AG04449 (cell line): ENCODE data around the gene LRIF1.
A peak's percentile ranks its signal among the peaks of the same experiment; 100 is the strongest.
"Not testable (repeated sequence)": the region's sequence is repeated elsewhere in the genome, so short reads cannot be mapped to it uniquely, and the experiment has no call there.

Experiments
- CTCF ChIA-PET: fragments of 350-600 bp; formaldehyde crosslinking; extraction: SDS; loops from one replicate; lab custom pipeline; 2021; ENCODE audit warnings: antibody characterized with exemption; lab: Yijun Ruan, JAX
- POLR2A ChIA-PET: fragments of 400-600, 350-600 bp; formaldehyde crosslinking; extraction: SDS; loops from one replicate; lab custom pipeline; 2020; ENCODE audit warnings: antibody characterized with exemption, inconsistent platforms; lab: Yijun Ruan, JAX
- DNase-seq: peaks from one replicate; pipeline ENCODE4 v3.0.0-alpha.2; 2010; ENCODE audit warnings: low read depth, low spot score
- H3K4me3 ChIP-seq: 2 replicates; pipeline ENCODE4 v1.5.1; 2011; ENCODE audit warnings: low read depth, mild to moderate bottlenecking, control low read depth, low read length
- TF ChIP-seq, protein P1 (sequence below): IDR thresholded peaks from one replicate; pipeline ENCODE4 v1.5.1; 2011; ENCODE audit warnings: mild to moderate bottlenecking, moderate library complexity, low read length, control low read depth, inconsistent platforms; ENCODE audit not compliant: insufficient read depth; ENCODE audit errors: missing control alignments

The LRIF1 gene, protein sequence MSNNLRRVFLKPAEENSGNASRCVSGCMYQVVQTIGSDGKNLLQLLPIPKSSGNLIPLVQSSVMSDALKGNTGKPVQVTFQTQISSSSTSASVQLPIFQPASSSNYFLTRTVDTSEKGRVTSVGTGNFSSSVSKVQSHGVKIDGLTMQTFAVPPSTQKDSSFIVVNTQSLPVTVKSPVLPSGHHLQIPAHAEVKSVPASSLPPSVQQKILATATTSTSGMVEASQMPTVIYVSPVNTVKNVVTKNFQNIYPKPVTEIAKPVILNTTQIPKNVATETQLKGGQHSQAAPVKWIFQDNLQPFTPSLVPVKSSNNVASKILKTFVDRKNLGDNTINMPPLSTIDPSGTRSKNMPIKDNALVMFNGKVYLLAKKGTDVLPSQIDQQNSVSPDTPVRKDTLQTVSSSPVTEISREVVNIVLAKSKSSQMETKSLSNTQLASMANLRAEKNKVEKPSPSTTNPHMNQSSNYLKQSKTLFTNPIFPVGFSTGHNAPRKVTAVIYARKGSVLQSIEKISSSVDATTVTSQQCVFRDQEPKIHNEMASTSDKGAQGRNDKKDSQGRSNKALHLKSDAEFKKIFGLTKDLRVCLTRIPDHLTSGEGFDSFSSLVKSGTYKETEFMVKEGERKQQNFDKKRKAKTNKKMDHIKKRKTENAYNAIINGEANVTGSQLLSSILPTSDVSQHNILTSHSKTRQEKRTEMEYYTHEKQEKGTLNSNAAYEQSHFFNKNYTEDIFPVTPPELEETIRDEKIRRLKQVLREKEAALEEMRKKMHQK

GRCh38 chr1:110963691-110964454 lies at the start of gene LRIF1:
LRIF1 (minus strand) TSS chr1:110963922; CDS start chr1:110963688, 234 bp downstream.
- peak within 1 kb of the TSS; percentile 86 for H3K4me3 ChIP-seq
- peak; percentile 97 for DNase-seq
- TF ChIP-seq, protein P1, sequence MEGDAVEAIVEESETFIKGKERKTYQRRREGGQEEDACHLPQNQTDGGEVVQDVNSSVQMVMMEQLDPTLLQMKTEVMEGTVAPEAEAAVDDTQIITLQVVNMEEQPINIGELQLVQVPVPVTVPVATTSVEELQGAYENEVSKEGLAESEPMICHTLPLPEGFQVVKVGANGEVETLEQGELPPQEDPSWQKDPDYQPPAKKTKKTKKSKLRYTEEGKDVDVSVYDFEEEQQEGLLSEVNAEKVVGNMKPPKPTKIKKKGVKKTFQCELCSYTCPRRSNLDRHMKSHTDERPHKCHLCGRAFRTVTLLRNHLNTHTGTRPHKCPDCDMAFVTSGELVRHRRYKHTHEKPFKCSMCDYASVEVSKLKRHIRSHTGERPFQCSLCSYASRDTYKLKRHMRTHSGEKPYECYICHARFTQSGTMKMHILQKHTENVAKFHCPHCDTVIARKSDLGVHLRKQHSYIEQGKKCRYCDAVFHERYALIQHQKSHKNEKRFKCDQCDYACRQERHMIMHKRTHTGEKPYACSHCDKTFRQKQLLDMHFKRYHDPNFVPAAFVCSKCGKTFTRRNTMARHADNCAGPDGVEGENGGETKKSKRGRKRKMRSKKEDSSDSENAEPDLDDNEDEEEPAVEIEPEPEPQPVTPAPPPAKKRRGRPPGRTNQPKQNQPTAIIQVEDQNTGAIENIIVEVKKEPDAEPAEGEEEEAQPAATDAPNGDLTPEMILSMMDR = peak; percentile 53
- ChIA-PET POLR2A (interaction anchor here (0.8 to 0.9 kb wide), 2 partner anchors 11 to 265 kb away, joined by 3 to 4 read pairs; no protein-coding TSS in a partner anchor), CTCF (interaction anchor here (1.0 to 2.0 kb wide), 3 partner anchors 13 to 65 kb away, joined by 3 to 5 read pairs (median 4); no protein-coding TSS in a partner anchor)

- no peak overlapping the region for H3K4me3 ChIP-seq
- TF ChIP-seq, protein P1 = no peak
- CTCF ChIA-PET = interaction anchor here (0.9 kb wide), 1 partner anchor 22 kb away, joined by 3 read pairs; no protein-coding TSS in a partner anchor
- POLR2A ChIA-PET = no interaction called here
- DNase-seq = no peak
Measured at GRCh38 chr1:111008031-111008430, 44.3 kb upstream of the LRIF1 start.

DNA sequence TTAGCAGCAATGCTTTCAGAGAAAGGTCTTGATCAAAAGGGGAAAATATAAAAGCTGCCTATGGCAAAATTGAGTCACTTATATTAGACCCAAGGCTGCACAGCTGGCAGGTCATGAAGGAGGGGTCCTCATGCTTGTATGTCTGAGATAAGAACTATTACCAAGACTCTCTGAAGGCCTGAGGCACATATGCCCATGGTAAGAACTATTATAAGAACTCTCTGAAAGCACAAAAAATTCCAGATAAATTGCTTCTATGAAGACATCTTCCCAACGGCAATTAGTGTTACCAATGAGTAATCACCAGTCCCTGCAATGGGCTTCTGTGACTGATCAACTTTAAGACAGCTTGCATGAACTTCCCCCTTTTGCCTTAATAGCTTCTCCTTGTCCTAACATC lies 42.8 kb upstream of the LRIF1 start:
- ChIA-PET CTCF (no interaction called here), POLR2A (no interaction called here)
- TF ChIP-seq, protein P1 = no peak
- no peak overlapping the region for H3K4me3 ChIP-seq
- no peak for DNase-seq

DNA sequence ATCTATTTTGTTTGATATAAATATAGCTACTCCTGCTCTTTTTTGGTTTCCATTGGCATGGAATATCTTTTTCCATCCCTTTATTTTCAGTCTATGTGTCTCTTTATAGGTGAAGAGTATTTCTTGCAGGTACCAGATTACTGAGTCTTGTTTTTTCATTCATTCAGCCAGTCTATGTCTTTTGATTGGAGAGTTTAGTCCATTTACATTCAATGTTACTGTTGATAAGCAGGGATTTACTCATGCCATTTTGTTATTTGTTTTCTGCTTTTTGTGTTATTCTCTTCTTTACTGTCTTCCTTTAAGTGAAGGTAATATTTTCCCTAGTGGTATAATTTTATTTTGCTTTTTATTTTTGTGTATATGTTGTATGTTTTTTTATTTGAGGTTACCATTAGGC lies 35.9 kb upstream of the LRIF1 start:
- CTCF ChIA-PET, DNase-seq, H3K4me3 ChIP-seq, POLR2A ChIA-PET: not testable (repeated sequence)

- DNase-seq, H3K4me3 ChIP-seq, POLR2A ChIA-PET: not testable (repeated sequence)
- CTCF ChIA-PET = interaction anchor here (0.8 to 3.1 kb wide), 6 partner anchors 14 to 342 kb away, joined by 3 to 10 read pairs (median 3); no protein-coding TSS in a partner anchor
Measured at GRCh38 chr1:110992329-110992728, 28.6 kb upstream of the LRIF1 start.

DNA sequence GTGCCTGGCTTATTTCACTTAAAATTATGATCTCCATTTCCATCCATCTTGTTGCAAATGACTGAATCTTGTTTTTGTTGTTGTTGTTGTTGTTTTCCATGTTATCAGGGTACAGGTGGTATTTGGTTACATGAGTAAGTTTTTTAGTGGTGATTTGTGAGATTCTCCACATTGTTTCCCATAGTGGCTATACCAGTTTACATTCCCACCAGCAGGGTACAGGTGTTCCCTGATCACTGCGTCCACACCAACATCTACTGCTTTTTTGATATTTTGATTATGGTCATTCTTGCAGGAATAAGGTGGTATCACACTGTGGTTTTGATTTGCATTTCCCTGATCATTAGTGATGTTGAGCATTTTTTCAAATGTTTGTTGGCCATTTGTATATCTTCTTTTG lies 27.6 kb upstream of the LRIF1 start:
- H3K4me3 ChIP-seq, POLR2A ChIA-PET, DNase-seq: not testable (repeated sequence)
- CTCF ChIA-PET = interaction anchor here (1.3 to 1.5 kb wide), 2 partner anchors 24 to 40 kb away, joined by 4 read pairs; no protein-coding TSS in a partner anchor

DNA sequence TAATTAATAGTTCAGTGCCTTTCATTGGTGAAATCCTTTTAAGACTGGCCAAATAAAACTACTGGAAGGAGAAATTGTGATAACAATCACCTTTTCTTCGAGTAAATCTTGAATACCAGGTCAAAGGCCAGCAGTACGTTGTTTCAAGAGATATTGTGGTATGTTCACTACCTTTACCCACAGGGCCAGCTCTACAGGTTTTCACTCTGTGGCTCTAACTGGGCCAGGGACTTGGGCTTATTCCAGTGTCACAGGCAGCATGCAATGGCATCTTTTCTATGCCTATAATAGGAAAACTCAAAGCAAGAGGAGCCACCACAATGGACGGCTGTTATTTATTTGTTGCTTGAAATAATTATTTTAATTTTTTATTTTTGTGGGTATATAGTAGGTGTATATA lies 26.8 kb upstream of the LRIF1 start:
- POLR2A ChIA-PET = no interaction called here
- H3K4me3 ChIP-seq = no peak overlapping the region
- DNase-seq = no peak
- TF ChIP-seq, protein P1 = no peak
- CTCF ChIA-PET = interaction anchor here (1.3 to 1.5 kb wide), 2 partner anchors 24 to 41 kb away, joined by 4 read pairs; no protein-coding TSS in a partner anchor
